Osteoblast (primary cell): ENCODE results near the gene SYTL5. TPM values are rescaled to one million over a fixed set of nuclear protein-coding genes. Genes with fewer than 3 reads are reported as not detected.

Experiments used
- DNase-seq: peaks from one replicate; pipeline ENCODE4 v3.0.0; 2011; ENCODE audit warnings: low spot score, mixed read lengths; ENCODE audit not compliant: insufficient read length; ENCODE audit errors: missing footprints
- H2AFZ ChIP-seq: 2 replicates; pipeline ENCODE4 v1.6.0; 2011; ENCODE audit warnings: mild to moderate bottlenecking, low read length
- H3K27ac ChIP-seq: 2 replicates; pipeline ENCODE4 v1.5.1; 2011; ENCODE audit warnings: mild to moderate bottlenecking, low read depth, low read length, moderate library complexity
- H3K27me3 ChIP-seq: 2 replicates; pipeline ENCODE4 v1.6.0; 2012; ENCODE audit warnings: mild to moderate bottlenecking, control low read depth, inconsistent platforms, low read length, moderate library complexity; ENCODE audit not compliant: insufficient read depth
- H3K36me3 ChIP-seq: 2 replicates; pipeline ENCODE4 v1.5.1; 2011; ENCODE audit warnings: mild to moderate bottlenecking, low read length, control low read depth, moderate library complexity; ENCODE audit not compliant: insufficient read depth
- H3K4me1 ChIP-seq: 2 replicates; pipeline ENCODE4 v1.5.1; 2011; ENCODE audit warnings: mild to moderate bottlenecking, low read length, control low read depth, moderate library complexity; ENCODE audit not compliant: insufficient read depth
- H3K4me2 ChIP-seq: 2 replicates; pipeline ENCODE4 v1.6.0; 2011; ENCODE audit warnings: mild to moderate bottlenecking, low read length; ENCODE audit not compliant: insufficient read depth
- H3K4me3 ChIP-seq: fragments of 200-600 bp; sonication (generic); 3 replicates; pipeline ENCODE4 v1.5.1; 2012; ENCODE audit warnings: mild to moderate bottlenecking, low read length, inconsistent platforms; ENCODE audit not compliant: insufficient read depth
- H3K79me2 ChIP-seq: 2 replicates; pipeline ENCODE4 v1.6.0; 2012; ENCODE audit warnings: mild to moderate bottlenecking, low read length, control low read depth, inconsistent platforms; ENCODE audit not compliant: insufficient read depth
- H3K9me3 ChIP-seq: 2 replicates; pipeline ENCODE4 v1.5.1; 2011; ENCODE audit warnings: low read depth, low read length, control low read depth
- H4K20me1 ChIP-seq: 2 replicates; pipeline ENCODE4 v1.6.0; 2012; ENCODE audit warnings: mild to moderate bottlenecking, low read length, control low read depth; ENCODE audit not compliant: insufficient read depth
- total RNA-seq: library from RNA; depleted of rRNA; stranded (reverse); fragments of >200 nt; gene quantifications from 2 replicates; pipeline ENCODE4 v1.2.3, GENCODE V29; 2012
- TF ChIP-seq, protein P1 (sequence below): IDR thresholded peaks from 2 replicates; pipeline ENCODE4 v1.5.1; 2011; ENCODE audit warnings: mild to moderate bottlenecking, low read depth, low read length, moderate library complexity; ENCODE audit errors: extremely low read depth

Gene SYTL5
- total RNA-seq, 1 donor, result under 0.01 TPM

DNA sequence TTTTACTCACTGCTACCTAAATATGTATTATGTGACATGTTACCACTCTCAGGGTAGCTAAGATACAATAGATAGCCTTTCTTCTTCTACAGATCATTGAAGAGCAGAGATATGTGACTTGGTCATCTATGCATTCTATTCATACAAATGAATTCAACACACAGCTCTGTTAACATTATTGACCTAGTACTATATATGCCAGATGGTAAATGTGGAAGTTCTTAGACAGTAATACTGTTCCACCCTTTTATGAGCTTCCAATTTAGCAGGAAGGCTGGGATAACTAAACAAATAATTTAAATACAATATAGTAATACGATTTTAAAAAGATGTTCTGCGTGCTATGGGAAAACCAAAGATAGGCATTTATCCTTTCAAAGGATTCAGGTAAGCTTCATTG is 76.0 kb downstream of the SYTL5 start:
- Histone ChIP-seq H3K9me3 (no peaks in the 10 kb centered on the region), H2AFZ (no peak overlapping the region), H3K4me1 (no peaks in the 10 kb centered on the region), H3K36me3 (no peaks in the 10 kb centered on the region), H3K4me3 (no peak overlapping the region), H3K79me2 (no peaks in the 10 kb centered on the region), H4K20me1 (no peaks in the 10 kb centered on the region), H3K27ac (no peak overlapping the region), H3K27me3 (no peaks in the 10 kb centered on the region), H3K4me2 (no peak overlapping the region)
- TF ChIP-seq, protein P1, sequence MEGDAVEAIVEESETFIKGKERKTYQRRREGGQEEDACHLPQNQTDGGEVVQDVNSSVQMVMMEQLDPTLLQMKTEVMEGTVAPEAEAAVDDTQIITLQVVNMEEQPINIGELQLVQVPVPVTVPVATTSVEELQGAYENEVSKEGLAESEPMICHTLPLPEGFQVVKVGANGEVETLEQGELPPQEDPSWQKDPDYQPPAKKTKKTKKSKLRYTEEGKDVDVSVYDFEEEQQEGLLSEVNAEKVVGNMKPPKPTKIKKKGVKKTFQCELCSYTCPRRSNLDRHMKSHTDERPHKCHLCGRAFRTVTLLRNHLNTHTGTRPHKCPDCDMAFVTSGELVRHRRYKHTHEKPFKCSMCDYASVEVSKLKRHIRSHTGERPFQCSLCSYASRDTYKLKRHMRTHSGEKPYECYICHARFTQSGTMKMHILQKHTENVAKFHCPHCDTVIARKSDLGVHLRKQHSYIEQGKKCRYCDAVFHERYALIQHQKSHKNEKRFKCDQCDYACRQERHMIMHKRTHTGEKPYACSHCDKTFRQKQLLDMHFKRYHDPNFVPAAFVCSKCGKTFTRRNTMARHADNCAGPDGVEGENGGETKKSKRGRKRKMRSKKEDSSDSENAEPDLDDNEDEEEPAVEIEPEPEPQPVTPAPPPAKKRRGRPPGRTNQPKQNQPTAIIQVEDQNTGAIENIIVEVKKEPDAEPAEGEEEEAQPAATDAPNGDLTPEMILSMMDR, result no peak
- no peak for DNase-seq

DNA sequence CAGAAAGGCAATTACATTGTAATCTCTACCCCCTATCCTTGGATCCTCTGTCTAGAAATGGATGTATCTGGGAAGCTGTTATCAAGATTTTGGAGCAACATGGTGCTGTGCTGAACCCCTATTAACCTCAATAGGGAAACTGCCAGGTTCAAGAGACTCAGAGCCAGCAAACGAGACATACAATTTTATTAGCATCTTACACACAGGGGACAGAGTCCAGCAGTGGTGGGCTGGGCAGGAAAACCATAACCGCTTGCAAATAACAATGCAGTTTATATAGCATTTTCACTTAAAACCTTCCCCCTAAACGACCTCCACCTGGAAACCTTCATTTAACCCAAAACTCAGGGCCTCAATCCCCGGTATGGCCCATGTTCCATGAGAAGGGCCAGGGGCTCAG is 79.5 kb downstream of the SYTL5 start:
- TF ChIP-seq, protein P1, result no peak
- Histone ChIP-seq H3K9me3 (no peaks in the 10 kb centered on the region), H4K20me1 (no peaks in the 10 kb centered on the region), H3K4me2 (no peak overlapping the region), H3K27ac (no peak overlapping the region), H3K4me3 (no peak overlapping the region), H3K79me2 (no peaks in the 10 kb centered on the region), H3K27me3 (no peaks in the 10 kb centered on the region), H3K4me1 (no peaks in the 10 kb centered on the region), H2AFZ (no peak overlapping the region), H3K36me3 (no peaks in the 10 kb centered on the region)
- DNase-seq, result no peak

DNA sequence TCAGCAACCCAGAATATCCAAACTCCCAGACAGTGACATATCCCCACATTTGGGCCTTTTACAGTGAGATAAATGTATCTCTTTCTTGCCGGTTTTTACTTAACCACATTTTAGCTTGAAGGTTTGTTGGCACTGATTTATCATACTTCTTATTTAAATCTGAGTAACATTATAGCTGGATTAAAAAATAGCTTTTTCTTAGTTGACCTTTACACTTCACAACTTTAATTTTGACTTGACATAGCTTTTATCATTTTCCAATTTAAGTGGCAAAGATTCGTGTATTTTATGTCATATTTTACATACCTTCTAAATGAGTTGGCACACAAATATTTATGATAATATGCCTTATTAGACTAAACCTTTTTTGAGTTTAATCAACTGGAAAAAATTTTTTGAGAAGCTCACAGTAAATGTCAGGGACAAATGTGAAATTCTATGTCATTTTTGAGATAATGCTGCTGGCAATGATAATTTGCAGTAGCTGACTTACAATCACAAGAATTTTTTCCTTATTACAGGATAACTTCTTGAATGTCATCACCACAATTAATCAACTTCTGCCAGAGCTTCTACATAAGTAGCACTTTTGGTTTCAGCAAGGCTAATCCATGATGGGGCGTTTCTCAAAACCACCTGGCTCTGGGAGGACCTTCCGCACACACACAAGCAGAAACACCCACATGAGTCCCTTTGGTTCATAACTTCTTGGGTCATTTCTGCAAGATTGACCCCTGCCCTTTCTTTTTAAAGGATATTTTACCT is 80.3 kb downstream of the SYTL5 start:
- no peak for DNase-seq
- Histone ChIP-seq H3K4me1 (no peaks in the 10 kb centered on the region), H3K4me2 (no peak overlapping the region), H3K9me3 (no peaks in the 10 kb centered on the region), H3K36me3 (no peaks in the 10 kb centered on the region), H3K27me3 (no peaks in the 10 kb centered on the region), H3K79me2 (no peaks in the 10 kb centered on the region), H3K27ac (no peak overlapping the region), H4K20me1 (no peaks in the 10 kb centered on the region), H2AFZ (no peak overlapping the region), H3K4me3 (no peak overlapping the region)
- TF ChIP-seq, protein P1, result no peak

DNA sequence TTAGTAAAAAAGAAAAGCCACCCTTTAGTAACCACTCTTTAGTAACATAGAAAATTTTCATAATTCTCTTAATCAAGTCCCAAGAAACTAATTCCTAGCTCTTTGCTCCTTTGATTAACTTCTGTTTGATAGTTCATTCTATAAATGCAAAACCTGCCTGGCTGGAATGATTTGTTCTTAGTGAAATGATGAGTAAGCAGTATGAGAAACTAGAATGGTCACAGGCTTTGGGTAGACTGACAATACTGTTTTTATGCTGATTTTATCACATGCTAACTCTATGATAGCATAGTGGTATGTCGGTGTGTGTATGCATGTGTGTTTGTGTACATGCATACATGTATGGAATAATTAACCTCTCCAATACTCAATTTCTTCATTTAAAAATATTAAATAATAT is 81.2 kb downstream of the SYTL5 start:
- no peaks in the 10 kb centered on the region for H3K27me3 ChIP-seq
- TF ChIP-seq, protein P1, result no peak
- no peaks in the 10 kb centered on the region for H4K20me1 ChIP-seq
- no peak overlapping the region for H3K27ac ChIP-seq
- no peak for DNase-seq
- no peak overlapping the region for H3K4me3 ChIP-seq
- H2AFZ ChIP-seq, result no peak overlapping the region
- H3K4me2 ChIP-seq, result no peak overlapping the region
- no peaks in the 10 kb centered on the region for H3K9me3 ChIP-seq
- H3K4me1 ChIP-seq, result no peaks in the 10 kb centered on the region
- no peaks in the 10 kb centered on the region for H3K36me3 ChIP-seq
- no peaks in the 10 kb centered on the region for H3K79me2 ChIP-seq
